ENCODE measurements around the gene ATP13A5. TPM values are rescaled to one million over a fixed set of nuclear protein-coding genes. Genes with fewer than 3 reads are reported as not detected.

The ATP13A5 gene
- total RNA-seq, 1 donor from 2014 or later: not detected

- Histone ChIP-seq H3K4me1 (no peaks in the 10 kb centered on the region), H3K9me3 (no peaks in the 10 kb centered on the region), H3K27ac (no peak overlapping the region), H3K27me3 (no peaks in the 10 kb centered on the region), H3K36me3 (no peaks in the 10 kb centered on the region), H3K4me3 (no peak overlapping the region)
- TF ChIP-seq POLR2AphosphoS5 (IDR thresholded peaks at IDR 0.05; ENCODE audit: insufficient read depth in 1 of 2, low read depth in 1 of 2) (no peak), POLR2A (IDR thresholded peaks at IDR 0.05) (no peak), CTCF (IDR thresholded peaks at IDR 0.05) (no peak)
- intact Hi-C loops (cut with DNase I): no loop called here
- DNase-seq (ENCODE audit: extremely low spot score in 2 of 2): no peak
Observed at GRCh38 chr3:193372783-193373182, 5.8 kb downstream of the ATP13A5 start.

GRCh38 chr3:193367868-193368267 is 10.7 kb downstream of the ATP13A5 start:
- no peak overlapping the region for H3K4me3 ChIP-seq
- no peaks in the 10 kb centered on the region for H3K9me3 ChIP-seq
- no peaks in the 10 kb centered on the region for H3K4me1 ChIP-seq
- DNase-seq (ENCODE audit: extremely low spot score in 2 of 2): no peak
- no peaks in the 10 kb centered on the region for H3K36me3 ChIP-seq
- no peak overlapping the region for H3K27ac ChIP-seq
- intact Hi-C loops (cut with DNase I): no loop called here
- H3K27me3 ChIP-seq: no peaks in the 10 kb centered on the region
- no peak for TF ChIP-seq POLR2A (IDR thresholded peaks at IDR 0.05)
- TF ChIP-seq CTCF (IDR thresholded peaks at IDR 0.05): no peak
- TF ChIP-seq POLR2AphosphoS5 (IDR thresholded peaks at IDR 0.05; ENCODE audit: insufficient read depth in 1 of 2, low read depth in 1 of 2): no peak

GRCh38 chr3:193357291-193357690 is 21.3 kb downstream of the ATP13A5 start:
- no peak for TF ChIP-seq CTCF (IDR thresholded peaks at IDR 0.05)
- TF ChIP-seq POLR2A (IDR thresholded peaks at IDR 0.05): no peak
- no peak for TF ChIP-seq POLR2AphosphoS5 (IDR thresholded peaks at IDR 0.05; ENCODE audit: insufficient read depth in 1 of 2, low read depth in 1 of 2)
- Histone ChIP-seq H3K27ac (no peak overlapping the region), H3K27me3 (no peaks in the 10 kb centered on the region), H3K9me3 (no peaks in the 10 kb centered on the region), H3K4me3 (no peak overlapping the region), H3K36me3 (no peaks in the 10 kb centered on the region), H3K4me1 (no peaks in the 10 kb centered on the region)
- DNase-seq (ENCODE audit: extremely low spot score in 2 of 2): no peak
- intact Hi-C loops (cut with DNase I): no loop called here

GRCh38 chr3:193354423-193354822 is 24.1 kb downstream of the ATP13A5 start:
- Histone ChIP-seq H3K9me3 (no peaks in the 10 kb centered on the region), H3K27me3 (no peaks in the 10 kb centered on the region), H3K4me3 (no peak overlapping the region), H3K4me1 (no peaks in the 10 kb centered on the region), H3K27ac (no peak overlapping the region), H3K36me3 (no peaks in the 10 kb centered on the region)
- TF ChIP-seq POLR2A (IDR thresholded peaks at IDR 0.05) (no peak), CTCF (IDR thresholded peaks at IDR 0.05) (no peak), POLR2AphosphoS5 (IDR thresholded peaks at IDR 0.05; ENCODE audit: insufficient read depth in 1 of 2, low read depth in 1 of 2) (no peak)
- no peak for DNase-seq (ENCODE audit: extremely low spot score in 2 of 2)
- intact Hi-C loops (cut with DNase I): no loop called here

GRCh38 chr3:193350744-193351143 is 27.8 kb downstream of the ATP13A5 start:
- no peak overlapping the region for H3K4me3 ChIP-seq
- intact Hi-C loops (cut with DNase I): no loop called here
- no peak for TF ChIP-seq POLR2A (IDR thresholded peaks at IDR 0.05)
- no peak for TF ChIP-seq POLR2AphosphoS5 (IDR thresholded peaks at IDR 0.05; ENCODE audit: insufficient read depth in 1 of 2, low read depth in 1 of 2)
- no peak for TF ChIP-seq CTCF (IDR thresholded peaks at IDR 0.05)

More at GRCh38 chr3:193350744-193351143, 27.8 kb downstream of the ATP13A5 start:
- no peak overlapping the region for H3K27ac ChIP-seq
- DNase-seq (ENCODE audit: extremely low spot score in 2 of 2): no peak
- H3K4me1 ChIP-seq: no peaks in the 10 kb centered on the region
- no peaks in the 10 kb centered on the region for H3K36me3 ChIP-seq
- no peaks in the 10 kb centered on the region for H3K9me3 ChIP-seq
- no peaks in the 10 kb centered on the region for H3K27me3 ChIP-seq

Measured in vagina (tissue), 2 donors.